ENCODE measurements around the gene ADIPOQ. TPM values are rescaled to one million over a fixed set of nuclear protein-coding genes. Genes with fewer than 3 reads are reported as not detected.
A peak's percentile ranks its signal among the peaks of the same experiment; 100 is the strongest.
"Not testable (repeated sequence)": the region's sequence is repeated elsewhere in the genome, so short reads cannot be mapped to it uniquely, and the experiment has no call there.

Gene ADIPOQ
- total RNA-seq, 5 donors from 2014 or later (not counting 1 experiment from before 2014, with no cell fraction given) = not detected

DNA sequence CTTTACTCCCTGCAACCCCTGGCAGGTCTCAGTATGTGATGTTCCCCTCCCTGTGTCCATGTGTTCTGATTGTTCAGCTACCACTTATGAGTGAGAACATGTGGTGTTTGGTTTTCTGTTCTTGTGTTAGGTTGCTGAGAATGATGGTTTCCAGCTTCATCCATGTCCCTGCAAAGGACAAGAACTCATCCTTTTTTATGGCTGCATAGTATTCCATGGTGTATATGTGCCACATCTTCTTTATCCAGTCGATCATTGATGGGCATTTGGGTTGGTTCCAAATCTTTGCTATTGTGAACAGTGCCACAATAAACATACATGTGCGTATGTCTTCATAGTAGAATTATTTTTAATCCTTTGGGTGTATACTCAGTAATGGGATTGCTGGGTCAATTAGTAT, 61.2 kb downstream of the ADIPOQ start:
- H3K9me3 Mint-ChIP-seq = peaks cover 23 to 46% (median 28%) of the 10 kb centered on the region in 3 donors
- H3K4me3 Mint-ChIP-seq; H3K27ac ChIP-seq (ENCODE audit: low read length); H3K27me3 Mint-ChIP-seq; DNase-seq; ATAC-seq (replicated peaks in 1 of 4); H3K36me3 ChIP-seq (ENCODE audit: control insufficient read depth in 2 of 2, extremely low read depth in 1 of 2, insufficient read depth in 1 of 2, low read length in 1 of 2); POLR2A ChIA-PET; H3K9me3 ChIP-seq; H3K4me3 ChIP-seq (ENCODE audit: control insufficient read depth in 1 of 2, extremely low read depth in 1 of 2, low read length in 1 of 2); H3K27me3 ChIP-seq (replicated peaks in 1 of 2; ENCODE audit: control insufficient read depth in 2 of 2, extremely low read depth in 1 of 2, insufficient read depth in 2 of 2, low read length in 1 of 2); H3K27ac Mint-ChIP-seq: not testable (repeated sequence)
- peaks cover 39 to 61% (median 43%) of the 10 kb centered on the region in 3 donors for H3K4me1 Mint-ChIP-seq
- H3K4me1 ChIP-seq (ENCODE audit: control insufficient read depth in 1 of 2, extremely low read depth in 1 of 2, insufficient read depth in 2 of 2, low read length in 2 of 2) = peaks cover 7 to 12% of the 10 kb centered on the region in 2 experiments
- peaks cover 51% of the 10 kb centered on the region for H3K36me3 Mint-ChIP-seq
- CTCF ChIA-PET = interaction anchor here in 1 of 2 donors (0.7 kb wide), 1 partner anchor 65 kb away, joined by 5 read pairs; no protein-coding TSS in a partner anchor
- WGBS (ENCODE audit: insufficient coverage) = no CpG with 5 or more reads among the region's 2 CpGs

DNA sequence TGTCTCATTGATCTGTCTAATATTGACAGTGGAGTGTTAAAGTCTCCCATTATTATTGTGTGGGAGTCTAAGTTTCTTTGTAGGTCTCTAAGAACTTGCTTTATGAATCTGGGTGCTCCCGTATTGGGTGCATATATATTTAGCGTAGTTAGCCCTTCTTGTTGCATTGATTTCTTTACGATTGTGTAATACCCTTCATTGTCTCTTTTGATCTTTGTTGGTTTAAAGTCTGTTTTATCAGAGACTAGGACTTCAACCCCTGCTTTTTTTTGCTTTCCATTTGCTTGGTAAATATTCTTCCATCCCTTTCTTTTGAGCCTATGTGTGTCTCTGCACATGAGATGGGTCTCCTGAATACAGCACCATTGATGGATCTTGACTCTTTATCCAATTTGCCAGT, 64.6 kb downstream of the ADIPOQ start:
- Mint-ChIP-seq H3K27ac (peak overlapping the region; percentile 86 to 96), H3K4me3 (peak overlapping the region in 1 of 3 donors; percentile 29), H3K4me1 (peaks cover 27 to 56% (median 35%) of the 10 kb centered on the region in 3 donors), H3K36me3 (peaks cover 51% of the 10 kb centered on the region), H3K9me3 (peaks cover 23 to 46% (median 31%) of the 10 kb centered on the region in 3 donors)
- 100% methylated on average over 1 of the region's 3 CpGs for WGBS (ENCODE audit: insufficient coverage)
- ATAC-seq (replicated peaks in 1 of 4); H3K36me3 ChIP-seq (ENCODE audit: control insufficient read depth in 2 of 2, extremely low read depth in 1 of 2, insufficient read depth in 1 of 2, low read length in 1 of 2); H3K9me3 ChIP-seq; H3K27me3 ChIP-seq (replicated peaks in 1 of 2; ENCODE audit: control insufficient read depth in 2 of 2, extremely low read depth in 1 of 2, insufficient read depth in 2 of 2, low read length in 1 of 2); H3K27me3 Mint-ChIP-seq; CTCF ChIA-PET; H3K4me3 ChIP-seq (ENCODE audit: control insufficient read depth in 1 of 2, extremely low read depth in 1 of 2, low read length in 1 of 2); DNase-seq; POLR2A ChIA-PET; H3K27ac ChIP-seq (ENCODE audit: low read length): not testable (repeated sequence)
- H3K4me1 ChIP-seq (ENCODE audit: control insufficient read depth in 1 of 2, extremely low read depth in 1 of 2, insufficient read depth in 2 of 2, low read length in 2 of 2) = peaks cover 7 to 25% of the 10 kb centered on the region in 2 experiments

Other genes starting within 250 kb of the ADIPOQ start
- 1 to 10 TPM in 3 of 5 donors, not detected in 2; 1.8 to 1.9 (median 1.9) TPM for gene AHSG, start 229.7 kb upstream of the ADIPOQ start, total RNA-seq
- not detected for gene FETUB, start 202.3 kb upstream of the ADIPOQ start, total RNA-seq
- gene HRG, start 176.7 kb upstream of the ADIPOQ start, total RNA-seq = under 1 TPM in 1 of 5 donors, not detected in 4; 0.38 TPM
- under 1 TPM in 3 of 5 donors, not detected in 2; 0.22 to 0.47 (median 0.30) TPM for gene KNG1, start 125.4 kb upstream of the ADIPOQ start, total RNA-seq
- 100 to 1,000 TPM; 544 to 870 (median 576) TPM for gene EIF4A2, start 59.1 kb upstream of the ADIPOQ start, total RNA-seq
- gene RFC4, start 36.2 kb upstream of the ADIPOQ start, total RNA-seq = 10 to 100 TPM; 13.4 to 21.0 (median 19.2) TPM
- gene ST6GAL1, start 87.8 kb downstream of the ADIPOQ start, total RNA-seq = 100 to 1,000 TPM; 148 to 237 (median 212) TPM

Data from T-cell (primary cell).